ENCODE measurements around the gene OR51A7. TPM values are rescaled to one million over a fixed set of nuclear protein-coding genes. Genes with fewer than 3 reads are reported as not detected.
"Not testable (repeated sequence)": the region's sequence is repeated elsewhere in the genome, so short reads cannot be mapped to it uniquely, and the experiment has no call there.

OR51A7 gene
- total RNA-seq (under 1 TPM; 0.24 to 0.62 TPM), polyA plus RNA-seq (ENCODE audit: insufficient read depth, low read depth, low replicate concordance) (not detected)
- long read RNA-seq, donor 1: 0 reads
- long read RNA-seq, donor 2: 0 reads

GRCh38 chr11:4903484-4903883 lies at the start of gene OR51A7:
Gene OR51A7, plus strand, starts transcription at chr11:4903783. Its CDS starts 3,587 bp downstream, at chr11:4907370.
- Histone ChIP-seq H3K36me3 (ENCODE audit: low read depth, missing control alignments) (no peaks in the 10 kb centered on the region), H3K4me1 (no peaks in the 10 kb centered on the region), H3K27me3 (no peaks in the 10 kb centered on the region), H3K27ac (no peak within 1 kb of the TSS), H3K4me3 (no peak within 1 kb of the TSS), H3K9me3 (no peaks in the 10 kb centered on the region)
- TF ChIP-seq POLR2A (IDR thresholded peaks at IDR 0.05): no peak
- TF ChIP-seq, protein P1, sequence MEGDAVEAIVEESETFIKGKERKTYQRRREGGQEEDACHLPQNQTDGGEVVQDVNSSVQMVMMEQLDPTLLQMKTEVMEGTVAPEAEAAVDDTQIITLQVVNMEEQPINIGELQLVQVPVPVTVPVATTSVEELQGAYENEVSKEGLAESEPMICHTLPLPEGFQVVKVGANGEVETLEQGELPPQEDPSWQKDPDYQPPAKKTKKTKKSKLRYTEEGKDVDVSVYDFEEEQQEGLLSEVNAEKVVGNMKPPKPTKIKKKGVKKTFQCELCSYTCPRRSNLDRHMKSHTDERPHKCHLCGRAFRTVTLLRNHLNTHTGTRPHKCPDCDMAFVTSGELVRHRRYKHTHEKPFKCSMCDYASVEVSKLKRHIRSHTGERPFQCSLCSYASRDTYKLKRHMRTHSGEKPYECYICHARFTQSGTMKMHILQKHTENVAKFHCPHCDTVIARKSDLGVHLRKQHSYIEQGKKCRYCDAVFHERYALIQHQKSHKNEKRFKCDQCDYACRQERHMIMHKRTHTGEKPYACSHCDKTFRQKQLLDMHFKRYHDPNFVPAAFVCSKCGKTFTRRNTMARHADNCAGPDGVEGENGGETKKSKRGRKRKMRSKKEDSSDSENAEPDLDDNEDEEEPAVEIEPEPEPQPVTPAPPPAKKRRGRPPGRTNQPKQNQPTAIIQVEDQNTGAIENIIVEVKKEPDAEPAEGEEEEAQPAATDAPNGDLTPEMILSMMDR (IDR thresholded peaks at IDR 0.05): no peak
- no peak for DNase-seq
- intact Hi-C loops (cut with DNase I; ENCODE audit: low total_unique reads): no loop called here

GRCh38 chr11:4854286-4854685 lies 49.3 kb upstream of the OR51A7 start:
- H3K4me3 ChIP-seq; H3K9me3 ChIP-seq; H3K27ac ChIP-seq; DNase-seq; H3K4me1 ChIP-seq; H3K27me3 ChIP-seq; intact Hi-C loops (cut with DNase I; ENCODE audit: low total_unique reads); H3K36me3 ChIP-seq (ENCODE audit: low read depth, missing control alignments): not testable (repeated sequence)
- WGBS, 2 donors: 59 to 91% methylated on average over 2 to 7 of the region's 7 CpGs

GRCh38 chr11:4862447-4863236 lies 40.9 kb upstream of the OR51A7 start:
- Histone ChIP-seq H3K4me1 (no peaks in the 10 kb centered on the region), H3K27me3 (no peaks in the 10 kb centered on the region), H3K4me3 (no peak overlapping the region), H3K9me3 (no peaks in the 10 kb centered on the region), H3K36me3 (ENCODE audit: low read depth, missing control alignments) (no peaks in the 10 kb centered on the region), H3K27ac (no peak overlapping the region)
- intact Hi-C loops (cut with DNase I; ENCODE audit: low total_unique reads): no loop called here
- no peak for DNase-seq
- no peak for TF ChIP-seq POLR2A (IDR thresholded peaks at IDR 0.05)
- TF ChIP-seq, protein P1 (IDR thresholded peaks at IDR 0.05): no peak

DNA sequence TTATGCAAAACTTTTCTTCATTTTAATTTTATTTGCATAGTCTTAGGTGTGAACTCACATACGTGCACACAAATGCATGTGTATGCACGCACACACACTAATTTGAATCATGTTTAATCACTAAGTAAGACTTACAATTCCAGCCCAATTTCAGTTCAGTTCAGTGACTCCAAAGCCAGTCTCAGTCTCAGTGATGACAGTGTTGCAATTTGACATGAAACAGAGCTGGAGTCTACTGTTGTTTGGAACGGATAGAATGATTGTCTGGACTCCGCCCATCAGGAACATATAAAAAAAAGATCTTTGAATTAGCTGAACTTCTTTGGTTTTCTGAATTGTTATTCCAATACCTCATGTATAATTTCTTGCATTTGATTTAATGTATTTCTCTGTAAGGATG lies 39.7 kb upstream of the OR51A7 start:
- intact Hi-C loops (cut with DNase I; ENCODE audit: low total_unique reads): no loop called here
- 75 to 83% methylated on average over 4 of the region's 4 CpGs for WGBS, 2 donors
- no peak overlapping the region for H3K4me3 ChIP-seq
- H3K4me1 ChIP-seq: no peaks in the 10 kb centered on the region
- no peak for DNase-seq
- TF ChIP-seq, protein P1 (IDR thresholded peaks at IDR 0.05): no peak
- TF ChIP-seq POLR2A (IDR thresholded peaks at IDR 0.05): no peak
- no peak overlapping the region for H3K27ac ChIP-seq
- H3K27me3 ChIP-seq: no peaks in the 10 kb centered on the region
- H3K36me3 ChIP-seq (ENCODE audit: low read depth, missing control alignments): no peaks in the 10 kb centered on the region
- no peaks in the 10 kb centered on the region for H3K9me3 ChIP-seq

DNA sequence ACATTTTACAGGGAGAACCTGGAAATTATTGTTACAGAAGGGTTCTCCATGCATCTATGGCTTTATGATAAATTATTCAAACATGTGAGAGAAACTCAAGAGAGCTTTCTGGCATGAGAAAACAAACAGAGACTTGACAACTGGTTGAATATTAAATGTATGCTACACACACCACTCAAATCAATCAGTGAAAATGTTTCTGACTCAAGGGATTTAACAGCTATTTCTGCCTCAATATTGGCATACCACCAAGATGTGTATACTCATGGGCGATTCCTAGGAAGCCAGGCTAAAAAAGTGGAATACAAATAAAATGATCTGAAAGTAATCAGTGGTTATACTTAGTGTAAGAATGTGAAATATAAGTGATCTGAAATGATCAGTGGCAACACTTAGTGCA lies 37.7 kb upstream of the OR51A7 start:
- no peak for DNase-seq
- Histone ChIP-seq H3K27me3 (no peaks in the 10 kb centered on the region), H3K27ac (no peak overlapping the region), H3K36me3 (ENCODE audit: low read depth, missing control alignments) (no peaks in the 10 kb centered on the region), H3K4me3 (no peak overlapping the region), H3K9me3 (no peaks in the 10 kb centered on the region), H3K4me1 (no peaks in the 10 kb centered on the region)
- 64 to 66% methylated on average over 1 of the region's 1 CpG for WGBS, 2 donors
- intact Hi-C loops (cut with DNase I; ENCODE audit: low total_unique reads): no loop called here
- TF ChIP-seq, protein P1 (IDR thresholded peaks at IDR 0.05): no peak
- TF ChIP-seq POLR2A (IDR thresholded peaks at IDR 0.05): no peak
